HepG2 (cell line): ENCODE data around the gene RANGRF. TPM values are rescaled to one million over a fixed set of nuclear protein-coding genes. Genes with fewer than 3 reads are reported as not detected.

Experiments
- ATF6 ChIP-seq: sonication (generic); formaldehyde crosslinking; conservative IDR thresholded peaks from 2 replicates; pipeline ENCODE4 v1.4.0; 2020; ENCODE audit warnings: missing genetic modification reagents
- ATM ChIP-seq: fragments of 450-650 bp; IDR thresholded peaks from 2 replicates; pipeline ENCODE4 v1.7.1; 2017; ENCODE audit warnings: mild to moderate bottlenecking, borderline replicate concordance
- CHD4 ChIP-seq: fragments of 200-600 bp; sonication (generic); IDR thresholded peaks from 2 replicates; pipeline ENCODE4 v1.7.0; 2017; ENCODE audit warnings: mild to moderate bottlenecking, low read length, borderline replicate concordance
- GZF1 ChIP-seq: sonication (generic); formaldehyde crosslinking; IDR thresholded peaks from 2 replicates; pipeline ENCODE4 v1.5.1; 2020; ENCODE audit warnings: mild to moderate bottlenecking, missing genetic modification reagents
- HES4 ChIP-seq: sonication (generic); formaldehyde crosslinking; IDR thresholded peaks from 2 replicates; pipeline ENCODE4 v1.9.0; 2021; ENCODE audit warnings: mild to moderate bottlenecking, missing genetic modification reagents, borderline replicate concordance
- ISL2 ChIP-seq: sonication (generic); formaldehyde crosslinking; IDR thresholded peaks from 2 replicates; pipeline ENCODE4 v1.5.0; 2020; ENCODE audit warnings: missing genetic modification reagents
- KAT2B ChIP-seq: fragments of 150-350 bp; IDR thresholded peaks from 2 replicates; pipeline ENCODE4 v1.6.1; 2014; ENCODE audit warnings: low read depth, low read length, borderline replicate concordance
- KLF12 ChIP-seq: sonication (generic); formaldehyde crosslinking; IDR thresholded peaks from 2 replicates; pipeline ENCODE4 v1.4.0; 2020; ENCODE audit warnings: missing genetic modification reagents, borderline replicate concordance
- LBX2 ChIP-seq: sonication (generic); formaldehyde crosslinking; IDR thresholded peaks from 2 replicates; pipeline ENCODE4 v1.5.0; 2020; ENCODE audit warnings: missing genetic modification reagents, mild to moderate bottlenecking, borderline replicate concordance
- PLSCR1 ChIP-seq: sonication (generic); formaldehyde crosslinking; IDR thresholded peaks from 2 replicates; pipeline ENCODE4 v1.5.0; 2020; ENCODE audit warnings: missing genetic modification reagents, mild to moderate bottlenecking, borderline replicate concordance
- XRCC5 ChIP-seq: fragments of 200-400 bp; formaldehyde crosslinking; optimal IDR thresholded peaks from 2 replicates; pipeline ENCODE3; 2017; ENCODE audit warnings: mild to moderate bottlenecking, low read length
- ZFP37 ChIP-seq: sonication (generic); formaldehyde crosslinking; IDR thresholded peaks from 2 replicates; pipeline ENCODE4 v1.4.0; 2020; ENCODE audit warnings: missing genetic modification reagents, borderline replicate concordance
- ZMYM3 ChIP-seq: sonication (generic); formaldehyde crosslinking; IDR thresholded peaks from 2 replicates; pipeline ENCODE4 v1.5.1; 2020; ENCODE audit warnings: mild to moderate bottlenecking, missing genetic modification reagents
- ZNF17 ChIP-seq: sonication (generic); formaldehyde crosslinking; IDR thresholded peaks from 2 replicates; pipeline ENCODE4 v1.5.0; 2020; ENCODE audit warnings: mild to moderate bottlenecking, missing genetic modification reagents
- ZNF251 ChIP-seq: sonication (generic); formaldehyde crosslinking; IDR thresholded peaks from 2 replicates; pipeline ENCODE4 v1.9.0; 2021; ENCODE audit warnings: mild to moderate bottlenecking, missing genetic modification reagents
- ZNF275 ChIP-seq: sonication (generic); formaldehyde crosslinking; IDR thresholded peaks from 2 replicates; pipeline ENCODE4 v1.8.0; 2022; ENCODE audit warnings: missing genetic modification reagents, mild to moderate bottlenecking, inconsistent platforms, borderline replicate concordance
- ZNF333 ChIP-seq: sonication (generic); formaldehyde crosslinking; IDR thresholded peaks from 2 replicates; pipeline ENCODE4 v1.4.0; 2020; ENCODE audit warnings: mild to moderate bottlenecking, missing genetic modification reagents, borderline replicate concordance
- ZNF44 ChIP-seq: sonication (generic); formaldehyde crosslinking; IDR thresholded peaks from 2 replicates; pipeline ENCODE4 v1.5.1; 2020; ENCODE audit warnings: mild to moderate bottlenecking, missing genetic modification reagents
- ZNF513 ChIP-seq: sonication (generic); formaldehyde crosslinking; conservative IDR thresholded peaks from 2 replicates; pipeline ENCODE4 v1.5.0; 2020; ENCODE audit warnings: missing genetic modification reagents
- ZNF574 ChIP-seq: sonication (generic); formaldehyde crosslinking; IDR thresholded peaks from 2 replicates; pipeline ENCODE4 v1.4.0; 2020; ENCODE audit warnings: missing genetic modification reagents
- ZNF891 ChIP-seq: sonication (generic); formaldehyde crosslinking; IDR thresholded peaks from 2 replicates; pipeline ENCODE4 v1.5.0; 2020; ENCODE audit warnings: mild to moderate bottlenecking, missing genetic modification reagents
- ZZZ3 ChIP-seq: sonication (generic); formaldehyde crosslinking; IDR thresholded peaks from 2 replicates; pipeline ENCODE4 v1.4.0; 2020; ENCODE audit warnings: missing genetic modification reagents, mild to moderate bottlenecking, borderline replicate concordance
- polyA plus RNA-seq, 8 experiments: library from polyadenylated mRNA; depleted of rRNA in 3 of 8; stranded (reverse) in 7 of 8; unstranded in 1 of 8; fragments of >200 nt; fragmentation: Illumina TruSeq in 4 of 8; extraction: Trizol in 4 of 8; gene quantifications; 2 replicates each; pipeline versions ENCODE4 v1.2.1 to v1.2.3, GENCODE V29; 2011 to 2016; ENCODE audit warnings: low read depth in 4 of 8, missing spikeins in 1 of 8, mixed read lengths in 1 of 8; ENCODE audit not compliant: insufficient read depth in 1 of 8
- total RNA-seq, 5 experiments: library from RNA; depleted of rRNA; stranded (reverse); fragments of >200 nt; fragmentation: Illumina TruSeq; extraction: Trizol; gene quantifications; 2 replicates each; pipeline ENCODE4 v1.2.3, GENCODE V29; 2016; ENCODE audit warnings: low read depth in 1 of 5

RANGRF gene
- total and polyA plus RNA-seq, 2 of the 13 experiments (the other 11 are each of a cell fraction or from before 2014, with no cell fraction given): 18.6 to 40.7 TPM

GRCh38 chr17:8273884-8274444 lies 14.5 kb upstream of the RANGRF start (continued):
- TF ChIP-seq ZNF574 (CRISPR knock-in tag) (peak; percentile 41; the same call in 1 of the 2 replicates), ZNF275 (CRISPR knock-in tag) (no peak), KAT2B (no peak), KLF12 (CRISPR knock-in tag) (no peak), ZNF44 (CRISPR knock-in tag) (no peak), ZMYM3 (CRISPR knock-in tag) (peak; percentile 78; the same call in 1 of the 2 replicates), ZZZ3 (CRISPR knock-in tag) (no peak), ISL2 (CRISPR knock-in tag) (peak; percentile 79), ZNF17 (CRISPR knock-in tag) (no peak), PLSCR1 (CRISPR knock-in tag) (no peak), LBX2 (CRISPR knock-in tag) (no peak), ATM (no peak), ZNF891 (CRISPR knock-in tag) (no peak), CHD4 (no peak), HES4 (CRISPR knock-in tag) (no peak), XRCC5 (no peak), ZFP37 (no peak), ATF6 (no peak), ZNF513 (CRISPR knock-in tag) (no peak), GZF1 (CRISPR knock-in tag) (no peak), ZNF333 (CRISPR knock-in tag) (no peak), ZNF251 (CRISPR knock-in tag) (no peak)
